AG08395 (cell line): ENCODE measurements around the gene TP53BP2.

Source experiments
- DNase-seq: peaks from one replicate; pipeline ENCODE4 v3.0.0; 2012; ENCODE audit warnings: mixed read lengths, low spot score

TP53BP2 gene

DNA sequence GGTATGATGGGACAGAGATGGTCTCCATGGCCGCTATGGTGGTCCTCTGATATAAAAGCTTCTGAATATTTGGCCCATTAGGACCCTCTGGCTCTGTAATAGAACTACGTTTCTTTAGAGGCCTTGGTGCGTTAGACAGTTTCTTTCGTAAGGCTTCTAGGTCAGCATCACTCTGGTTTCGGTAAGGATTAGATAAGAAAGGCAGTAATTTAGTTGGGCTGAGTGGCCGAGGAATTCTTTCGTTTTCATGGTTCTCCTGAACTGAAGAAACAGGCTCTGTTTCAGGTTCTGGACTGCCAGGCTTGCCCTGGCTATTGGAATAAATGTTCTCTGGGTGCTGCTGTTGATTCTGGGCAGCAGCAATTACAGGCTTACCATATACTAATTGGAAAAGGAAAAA lies 49.5 kb downstream of the TP53BP2 start:
- no peak for DNase-seq

DNA sequence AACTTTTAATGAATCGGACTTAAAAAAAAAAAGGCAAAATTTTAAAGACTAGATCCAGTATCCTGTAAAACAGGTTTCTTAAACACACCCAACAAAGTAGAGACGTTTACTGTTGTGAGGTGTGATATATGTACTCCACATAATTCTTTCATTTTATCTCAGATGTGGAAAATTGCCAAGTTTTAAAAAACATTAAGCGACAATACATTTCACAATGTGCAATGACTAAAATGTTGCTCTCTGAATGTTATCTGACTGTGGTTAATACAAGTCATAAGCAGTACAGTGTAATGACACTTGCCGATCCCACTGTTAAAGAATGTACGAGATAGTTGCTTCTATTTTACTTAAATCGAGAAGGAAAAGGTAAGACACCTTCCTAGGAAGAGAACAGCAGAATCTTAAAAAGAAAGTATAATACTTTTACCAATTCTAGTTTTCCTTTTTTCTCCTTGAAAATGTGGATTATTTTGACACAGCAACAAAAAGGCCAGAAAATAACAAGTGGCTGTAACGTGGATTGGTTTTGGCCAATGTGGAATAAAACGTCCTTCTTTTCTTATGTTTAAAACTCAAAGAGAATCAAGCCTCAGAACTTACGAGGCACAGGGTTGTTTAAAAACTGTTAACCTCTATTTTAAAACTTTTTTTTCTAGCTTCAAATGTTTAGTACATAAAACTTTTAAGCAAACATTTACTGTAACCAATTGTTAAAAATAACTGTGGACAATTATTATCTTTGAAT lies 51.4 kb downstream of the TP53BP2 start:
- DNase-seq: no peak

DNA sequence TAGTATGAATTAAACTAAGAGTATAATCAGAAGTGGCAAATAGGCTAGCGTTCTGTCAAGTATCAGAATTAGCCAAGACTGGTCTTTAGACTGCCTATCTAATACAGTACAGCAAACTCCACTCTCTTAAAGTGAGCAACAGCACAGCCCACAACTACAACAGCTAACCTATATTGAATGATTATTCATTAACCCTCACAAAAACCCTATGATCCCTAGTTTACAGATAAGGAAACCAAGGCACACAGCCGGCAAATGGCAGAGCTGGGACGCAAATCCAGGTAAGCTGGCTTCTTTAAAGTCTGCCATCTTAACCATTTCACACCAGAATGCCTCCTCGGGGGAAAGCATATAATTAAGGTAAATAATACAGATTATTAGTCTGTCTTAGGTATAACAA lies 52.0 kb downstream of the TP53BP2 start:
- DNase-seq: no peak

DNA sequence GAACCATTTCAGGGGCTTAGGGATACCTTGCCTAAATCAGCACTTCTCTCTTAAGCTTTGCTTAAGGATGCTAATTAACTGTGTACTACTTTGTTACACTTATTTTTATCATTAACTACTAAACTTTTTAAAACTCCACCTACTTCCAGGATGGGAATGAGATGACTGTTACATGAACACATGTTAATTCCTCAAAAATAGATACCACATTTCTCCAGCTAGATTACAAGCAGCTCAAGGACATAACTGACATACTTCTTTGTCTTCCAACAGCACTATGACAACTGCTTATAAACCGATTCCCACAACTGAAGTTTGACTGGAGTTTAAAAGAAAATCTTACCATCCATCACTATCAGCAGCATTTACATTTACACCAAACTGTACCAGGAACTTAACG lies 53.7 kb downstream of the TP53BP2 start:
- DNase-seq: peak; percentile 4

DNA sequence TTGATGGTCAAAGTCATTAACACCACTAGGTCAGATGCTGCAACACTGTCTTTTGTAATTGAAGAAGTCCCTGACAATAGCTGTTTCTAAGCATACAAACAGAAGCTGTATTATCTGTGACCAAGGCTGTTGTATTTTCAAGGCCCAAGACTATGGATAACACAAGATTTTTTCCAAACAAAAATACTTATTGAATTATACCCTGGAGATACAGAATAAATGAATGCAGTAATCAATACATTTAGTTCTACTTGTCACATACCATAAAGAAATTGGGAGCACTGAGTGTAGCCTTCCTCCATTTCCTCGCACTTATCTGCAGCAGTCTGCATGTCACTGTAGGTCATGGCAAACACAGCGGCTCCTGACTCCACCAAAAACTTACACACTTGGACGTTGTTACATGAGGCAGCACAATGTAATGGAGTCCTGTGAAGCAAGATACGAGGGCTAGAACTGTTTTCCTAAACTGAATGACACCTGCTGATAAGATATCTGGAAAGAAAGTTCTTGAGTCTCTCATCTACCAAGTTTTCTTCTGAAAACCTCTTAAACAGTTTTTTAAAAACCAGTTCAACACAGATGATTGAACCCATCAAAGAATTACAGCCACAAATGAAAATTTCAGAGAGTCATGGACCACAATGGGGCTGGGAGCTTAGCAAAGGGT lies 56.9 kb downstream of the TP53BP2 start:
- no peak for DNase-seq

DNA sequence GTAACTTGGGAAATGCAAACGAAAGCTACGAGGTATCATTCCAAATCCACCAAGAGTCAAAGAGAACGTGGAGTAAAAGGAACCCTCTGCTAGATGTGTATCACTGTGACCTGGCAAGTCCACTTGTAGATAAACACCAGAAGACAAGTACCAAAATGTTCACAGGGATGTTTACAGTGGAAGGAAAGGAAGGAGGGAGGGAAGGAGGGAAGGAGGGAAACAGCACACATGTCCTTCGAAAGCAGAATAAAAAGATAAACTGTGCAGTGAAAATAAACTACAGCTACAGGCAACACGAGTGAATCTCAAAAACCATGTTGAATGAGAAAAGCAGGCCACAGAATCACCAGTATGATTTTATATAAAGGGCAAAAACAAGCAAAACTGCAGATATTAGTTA lies 59.9 kb downstream of the TP53BP2 start:
- DNase-seq: no peak

DNA sequence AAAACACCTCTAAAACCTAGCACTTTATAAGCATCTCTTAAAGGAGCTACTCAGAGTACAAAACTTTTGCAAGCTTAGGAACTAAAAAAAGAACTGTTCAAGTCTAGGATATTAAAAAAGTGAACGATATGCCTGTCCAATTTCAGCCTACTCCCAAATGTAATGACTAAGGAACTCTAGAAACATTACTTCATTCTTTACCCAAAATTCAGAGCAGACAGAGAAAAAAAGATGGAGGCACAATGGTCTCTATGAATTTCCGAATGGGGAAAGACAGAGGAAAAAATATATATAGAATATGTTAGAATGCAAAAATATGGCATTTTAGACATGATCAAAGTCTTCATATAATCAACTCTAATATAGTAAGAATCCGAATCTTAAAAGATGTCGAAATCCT lies 61.2 kb downstream of the TP53BP2 start:
- no peak for DNase-seq

DNA sequence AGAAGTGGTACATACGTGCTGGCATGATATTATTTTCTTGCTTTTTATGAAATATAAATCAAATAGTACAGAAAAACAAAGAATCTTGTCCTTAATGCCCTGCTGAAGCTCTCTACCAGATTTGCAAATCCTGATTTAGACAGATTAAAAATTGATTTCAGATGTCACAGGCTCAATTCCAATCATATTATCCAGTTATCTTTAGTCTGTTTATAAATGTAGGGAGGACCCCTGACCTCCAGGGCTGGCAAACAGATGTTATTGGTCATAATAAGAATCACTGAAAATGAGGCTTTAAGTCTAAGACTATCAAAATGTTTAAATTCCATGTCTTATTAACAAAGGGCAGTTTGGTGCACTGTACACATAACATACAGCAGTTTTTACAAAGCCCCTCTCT lies 62.1 kb downstream of the TP53BP2 start:
- DNase-seq: no peak

DNA sequence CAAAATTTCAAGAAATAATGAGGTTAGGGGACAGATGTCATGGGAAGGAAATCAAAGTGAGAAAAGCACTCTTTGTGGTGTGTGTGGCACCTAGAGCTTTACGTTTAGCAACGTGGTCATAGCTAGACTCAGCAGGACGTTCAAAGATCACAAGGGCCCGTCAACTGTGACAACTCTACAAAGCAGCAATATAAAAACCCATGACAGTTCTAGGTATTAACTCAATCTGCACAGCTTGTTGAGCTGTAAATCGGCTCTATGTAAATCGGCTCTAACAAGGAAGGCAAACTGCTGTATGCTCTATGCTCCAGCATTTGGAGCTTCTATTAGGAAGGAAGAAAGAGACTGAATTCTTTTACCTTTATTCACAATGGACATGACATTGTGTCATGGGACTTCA lies 64.8 kb downstream of the TP53BP2 start:
- no peak for DNase-seq

DNA sequence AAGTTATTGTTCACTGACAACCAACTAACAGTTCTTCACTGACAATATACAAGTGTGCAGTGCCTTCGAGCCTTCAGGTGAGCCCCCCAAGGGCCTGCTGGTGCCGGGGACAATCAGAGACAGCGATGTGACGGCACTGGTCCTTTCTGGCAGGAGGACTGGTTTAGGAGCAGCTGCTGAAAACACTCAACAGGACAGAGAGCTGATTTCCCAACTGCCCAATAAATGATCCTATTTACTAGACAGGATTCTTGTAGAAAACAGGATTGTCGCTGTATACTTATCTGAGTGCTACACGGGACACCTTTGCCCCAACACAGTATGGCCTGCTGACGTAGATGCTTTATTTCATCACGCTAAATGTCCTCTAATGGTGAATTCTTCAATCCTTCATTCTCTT lies 65.4 kb downstream of the TP53BP2 start:
- no peak for DNase-seq

DNA sequence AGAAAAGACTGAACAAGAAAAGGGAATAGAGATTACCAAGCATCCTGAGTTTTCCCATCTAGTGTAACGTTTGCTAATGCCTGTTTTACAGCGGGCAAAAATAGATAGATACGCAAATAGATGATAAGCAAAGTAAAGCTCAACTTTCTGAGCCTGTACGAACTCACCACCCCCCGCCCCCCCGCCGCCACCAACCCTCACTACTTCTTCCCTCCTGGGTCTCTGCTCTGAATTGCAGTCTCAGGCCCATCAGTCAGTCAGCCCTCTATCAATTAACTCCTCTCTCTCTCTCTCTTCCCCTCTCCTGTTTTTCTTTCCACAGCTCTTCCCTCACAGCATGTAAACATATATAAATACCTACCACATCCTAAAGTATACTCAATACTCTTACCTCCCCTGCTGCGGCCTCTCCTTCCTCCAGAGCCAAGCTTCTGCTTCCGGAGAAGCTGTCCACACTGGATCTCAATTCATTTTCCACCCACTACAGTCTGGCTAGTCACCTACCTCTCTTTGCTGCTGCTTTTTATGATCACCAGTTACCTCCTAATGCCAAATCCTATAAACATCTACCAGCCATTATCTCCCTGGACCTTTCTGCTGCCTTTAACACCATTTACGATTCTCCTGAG lies 68.8 kb downstream of the TP53BP2 start:
- no peak for DNase-seq

DNA sequence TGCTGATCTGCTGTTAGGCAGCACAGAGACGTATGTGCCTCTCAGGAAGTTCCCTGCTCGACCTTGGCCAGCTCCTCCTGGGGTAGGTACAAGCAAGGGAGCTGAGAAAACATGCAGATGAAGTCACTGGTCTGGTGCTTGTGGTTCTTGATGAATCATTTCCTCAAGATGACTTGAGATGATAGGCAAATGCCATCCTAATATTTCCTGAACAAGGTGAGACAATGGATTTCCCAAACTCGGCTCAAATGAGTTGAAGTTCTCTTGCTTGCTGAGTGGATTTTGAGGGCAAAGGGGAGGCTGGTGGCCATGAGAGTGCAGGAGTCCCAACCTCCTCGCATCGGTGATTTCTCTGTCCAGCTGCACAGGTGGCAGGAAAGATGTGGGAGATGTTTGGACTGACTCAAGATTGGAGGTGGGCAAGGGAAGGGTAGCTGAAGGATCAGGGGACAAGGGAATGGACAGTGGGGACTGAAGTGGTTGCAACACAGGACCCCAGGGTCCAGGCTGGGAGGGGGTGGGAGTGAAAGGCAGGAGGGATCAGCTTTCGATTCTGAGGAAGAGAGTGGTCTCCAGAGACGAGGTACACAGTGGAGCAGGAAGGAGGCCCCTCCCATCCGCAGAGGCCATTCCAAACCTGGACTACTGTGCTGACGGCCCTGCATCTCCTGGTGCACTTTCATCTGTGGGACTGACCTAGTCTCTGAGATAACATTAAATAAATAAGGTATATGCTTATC lies 69.5 kb downstream of the TP53BP2 start:
- peak; percentile 43 for DNase-seq

DNA sequence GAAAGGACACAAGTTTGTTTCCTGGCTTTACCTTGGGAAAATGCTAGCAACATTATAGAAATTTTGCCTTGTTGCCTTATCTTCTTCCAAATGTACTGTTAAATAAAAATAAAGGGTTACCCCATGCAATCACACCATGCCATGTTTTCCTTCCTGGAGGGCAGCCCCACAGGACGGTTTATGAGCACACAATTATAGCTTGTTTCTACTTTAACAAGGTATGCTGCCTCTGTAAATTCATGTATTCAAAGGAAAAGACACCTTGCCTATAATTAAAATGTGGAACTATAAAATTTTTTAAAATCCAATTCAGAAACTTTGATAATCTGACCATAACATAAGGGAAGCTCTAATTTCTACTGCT lies 70.1 kb downstream of the TP53BP2 start:
- DNase-seq: no peak

DNA sequence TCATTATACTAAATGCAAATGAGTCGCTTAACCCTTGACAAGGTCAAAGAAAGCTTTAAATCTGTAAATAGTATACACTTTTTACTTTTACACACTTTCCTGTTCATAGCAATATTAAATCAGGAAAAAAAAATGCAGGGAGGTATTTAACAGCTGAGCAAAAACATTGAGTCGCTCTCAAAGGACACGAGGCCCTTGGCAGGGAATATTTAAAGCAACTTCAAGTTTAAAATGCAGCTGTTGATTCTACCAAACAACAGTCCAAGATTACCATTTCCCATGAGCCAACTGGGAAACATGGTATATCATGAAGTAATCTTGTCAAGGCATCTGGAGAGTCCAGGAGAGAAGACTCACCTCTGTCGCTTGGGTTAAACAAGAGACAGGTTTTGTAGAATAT lies 70.7 kb downstream of the TP53BP2 start:
- no peak for DNase-seq

DNA sequence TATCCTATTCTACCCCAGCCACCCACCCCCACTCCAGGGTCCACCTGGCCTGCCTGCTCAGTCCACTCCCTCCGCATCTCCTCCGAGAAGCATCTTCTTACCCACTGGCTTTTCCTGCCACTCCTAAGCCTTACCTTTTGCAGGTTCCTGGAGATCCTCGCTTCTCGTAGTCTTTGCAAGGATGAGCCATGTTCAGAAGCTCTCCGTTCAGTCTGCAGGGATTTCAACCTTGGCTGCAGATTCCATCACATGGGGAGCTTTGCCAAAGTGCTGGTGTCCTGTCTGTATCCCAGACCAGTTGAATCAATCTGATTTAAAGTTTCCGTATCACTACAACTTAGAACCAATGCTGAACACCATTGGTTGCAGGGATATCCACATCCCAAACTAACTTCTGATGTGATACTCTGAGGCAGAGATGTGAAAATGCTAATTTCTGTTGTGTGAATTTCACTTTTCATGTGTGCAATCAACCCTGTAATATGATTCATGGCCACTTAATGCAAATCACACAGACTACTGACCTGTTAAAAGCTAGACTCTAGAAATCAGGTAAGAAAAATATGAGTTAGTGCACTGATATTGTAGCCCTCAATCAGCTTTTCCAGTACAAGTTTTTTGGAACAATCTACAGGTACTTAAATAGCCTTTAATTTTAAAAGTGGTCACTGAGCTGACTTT lies 71.5 kb downstream of the TP53BP2 start:
- no peak for DNase-seq

DNA sequence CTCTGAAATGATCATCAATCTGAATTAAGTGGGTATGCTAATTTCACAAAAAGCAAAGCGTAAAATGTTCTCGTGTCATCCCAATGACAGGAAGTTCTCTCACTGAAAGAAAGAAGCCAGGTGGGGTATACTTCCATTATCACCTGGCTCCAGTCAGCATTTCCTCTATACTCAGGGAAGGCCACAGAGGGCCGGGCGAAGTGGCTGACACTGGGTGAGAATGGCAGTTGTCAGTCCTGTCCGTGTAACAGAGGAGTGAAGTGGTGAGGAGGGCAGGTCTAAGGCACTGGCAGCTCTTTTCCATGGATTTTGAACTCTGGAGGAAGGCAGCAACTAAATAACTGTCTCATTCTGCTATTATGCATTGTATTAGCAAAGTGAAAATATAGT lies 73.0 kb downstream of the TP53BP2 start:
- no peak for DNase-seq

DNA sequence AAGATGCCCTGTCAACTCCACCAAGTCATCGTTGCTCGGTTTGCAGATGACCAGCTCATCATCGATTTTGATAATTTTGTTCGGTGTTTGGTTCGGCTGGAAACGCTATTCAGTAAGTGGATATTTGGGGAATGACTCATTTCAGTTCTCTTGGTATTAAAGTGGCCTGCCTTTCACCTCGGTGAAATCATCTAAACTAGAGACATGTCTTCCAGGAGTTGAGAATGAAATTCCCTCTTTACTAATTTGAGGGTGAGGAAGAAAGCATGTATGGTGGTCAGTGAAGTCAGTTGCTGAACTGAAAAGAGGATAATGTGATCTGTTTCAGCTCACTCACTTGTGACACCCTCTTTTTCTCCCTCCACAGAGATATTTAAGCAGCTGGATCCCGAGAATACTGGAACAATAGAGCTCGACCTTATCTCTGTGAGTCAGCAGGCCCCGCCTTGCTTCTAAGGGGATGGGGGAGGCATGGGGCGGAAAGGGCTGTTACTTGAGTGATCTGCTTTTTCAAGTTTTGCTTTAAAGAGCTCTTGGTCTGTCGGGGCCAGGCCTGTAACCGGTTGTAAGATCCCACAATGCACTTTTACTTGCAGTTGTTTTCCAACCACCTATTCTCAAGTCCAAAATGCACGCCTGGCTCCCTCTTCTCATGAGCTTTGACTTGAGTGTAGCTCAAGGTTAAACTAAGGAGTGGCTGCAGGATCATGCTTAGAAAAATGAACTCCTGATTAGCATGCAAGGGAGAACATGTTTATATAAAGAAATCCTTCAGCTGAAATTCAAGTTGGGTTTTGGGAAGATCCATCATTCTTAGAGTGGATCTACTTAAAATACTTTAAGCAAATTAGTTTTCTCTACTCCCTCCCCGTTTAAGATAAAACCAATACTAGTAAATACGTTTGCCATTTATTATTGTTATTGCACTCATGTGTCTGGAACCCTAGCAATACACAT lies 73.7 kb downstream of the TP53BP2 start:
- peak; percentile 70 for DNase-seq

DNA sequence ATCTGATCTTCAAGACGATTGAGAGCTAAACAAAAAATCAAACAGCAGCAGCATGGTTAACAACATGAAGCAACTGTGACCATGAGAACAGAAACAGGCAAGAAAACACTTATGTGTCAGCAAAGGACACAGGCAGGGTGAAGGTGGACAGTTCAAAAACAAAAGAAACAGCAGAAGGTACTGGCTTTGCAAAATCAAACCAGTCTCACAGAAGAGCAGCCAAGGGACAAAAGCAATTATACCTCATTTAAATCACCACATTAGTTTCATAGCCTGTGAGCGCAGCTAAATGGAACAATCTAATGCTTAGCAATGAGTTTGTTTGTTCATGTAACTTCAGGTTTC lies 74.3 kb downstream of the TP53BP2 start:
- no peak for DNase-seq

DNA sequence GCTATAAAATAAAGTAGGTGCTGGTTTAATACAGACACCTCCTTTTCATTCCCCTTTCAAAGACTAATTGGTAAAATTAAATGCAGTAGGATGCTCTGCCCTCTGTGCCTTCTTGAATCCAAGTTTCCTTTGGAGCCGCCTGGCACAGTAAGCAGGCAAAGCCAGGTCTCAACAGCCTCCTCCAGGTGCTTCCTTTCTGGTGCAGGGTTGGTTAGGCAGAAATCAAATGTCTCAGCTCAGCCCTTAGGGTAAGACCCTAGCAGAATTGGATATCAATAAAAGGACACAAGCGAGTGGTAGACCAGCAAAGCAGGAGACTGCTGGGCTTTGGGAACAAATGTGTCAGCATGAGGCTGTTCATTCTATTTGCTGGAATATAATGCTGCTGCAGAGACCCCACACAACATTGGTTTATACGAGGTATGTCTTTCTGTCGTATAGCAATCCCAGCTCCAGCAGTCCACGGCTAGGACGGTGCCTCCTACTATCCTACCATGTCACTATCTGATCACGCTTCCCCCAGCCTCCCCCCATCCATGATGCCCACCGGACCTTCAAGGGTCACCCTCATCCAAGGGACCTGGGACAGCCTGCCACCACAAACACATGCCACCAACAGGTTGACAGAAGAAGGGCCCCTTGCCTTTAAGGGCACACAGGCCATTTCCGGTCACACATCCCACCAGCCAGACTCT lies 75.0 kb downstream of the TP53BP2 start:
- no peak for DNase-seq

DNA sequence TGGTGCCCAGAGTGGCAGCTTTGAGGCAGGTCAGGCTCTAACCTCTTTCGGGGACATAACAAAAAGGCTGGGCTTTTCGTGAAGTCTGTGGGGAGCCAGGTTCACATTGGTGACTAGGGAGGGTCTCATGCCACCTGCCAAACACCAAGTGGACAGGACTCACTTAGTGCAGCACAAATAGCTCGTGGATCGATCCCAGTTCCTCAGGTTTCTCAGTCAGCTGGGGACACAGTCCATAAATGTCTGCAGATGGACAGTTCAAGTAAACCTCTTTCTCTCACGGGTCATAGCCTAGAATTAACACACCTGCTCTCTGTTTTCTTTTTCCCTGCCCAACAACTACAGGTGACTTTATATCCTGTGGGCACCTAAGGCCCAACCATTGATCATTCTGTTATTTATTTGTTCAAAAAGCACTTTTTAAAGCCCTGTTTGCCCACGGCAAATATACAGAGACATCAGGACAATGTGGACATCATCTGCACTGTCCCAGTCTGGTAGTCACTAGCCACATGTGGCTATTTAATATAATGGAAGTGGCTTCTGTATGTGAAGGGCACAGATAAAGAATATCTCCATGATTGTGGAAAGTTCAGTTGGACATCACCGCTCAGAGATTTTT lies 79.9 kb downstream of the TP53BP2 start:
- no peak for DNase-seq
